Spleen (tissue), 11 donors: ENCODE data around the gene ATP13A4. TPM values are rescaled to one million over a fixed set of nuclear protein-coding genes. Genes with fewer than 3 reads are reported as not detected.

Experiments
- DNase-seq: peaks from one replicate; pipeline ENCODE4 v3.0.0-alpha.2; 2020
- H3K27ac ChIP-seq, 8 donors: fragments of 200-600 bp; sonication (generic) in 7 of 8; 1 replicate in 4 of 8; 2 replicates in 4 of 8; pipeline versions ENCODE4 v1.5.0 to v1.8.0; 2016 to 2021; ENCODE audit warnings: inconsistent platforms in 4 of 8, mild to moderate bottlenecking in 4 of 8, moderate library complexity in 1 of 8
- H3K27me3 ChIP-seq, 7 donors: fragments of 200-600 bp; sonication (generic) in 6 of 7; replicated peaks in 1 of 7; 1 replicate in 4 of 7; 2 replicates in 3 of 7; pipeline versions ENCODE4 v1.5.0 to v1.8.0; 2016 to 2021; ENCODE audit warnings: inconsistent platforms in 3 of 7, mild to moderate bottlenecking in 1 of 7
- H3K36me3 ChIP-seq, 6 donors: fragments of 200-600 bp; sonication (generic) in 5 of 6; 1 replicate in 4 of 6; 2 replicates in 2 of 6; pipeline versions ENCODE4 v1.5.0 to v1.8.0; 2016 to 2021; ENCODE audit warnings: inconsistent platforms in 2 of 6
- H3K4me1 ChIP-seq, 6 donors: fragments of 200-600 bp; sonication (generic) in 5 of 6; 1 replicate in 3 of 6; 2 replicates in 3 of 6; pipeline versions ENCODE4 v1.5.0 to v1.8.0; 2016 to 2021; ENCODE audit warnings: inconsistent platforms in 3 of 6
- H3K4me3 ChIP-seq, 8 donors: fragments of 200-600 bp; sonication (generic) in 7 of 8; 1 replicate in 4 of 8; 2 replicates in 4 of 8; pipeline versions ENCODE4 v1.5.0 to v1.8.0; 2016 to 2021; ENCODE audit warnings: inconsistent platforms in 4 of 8, mild to moderate bottlenecking in 4 of 8, moderate library complexity in 2 of 8
- H3K9me3 ChIP-seq, 8 donors: fragments of 200-600 bp; sonication (generic) in 7 of 8; 1 replicate in 4 of 8; 2 replicates in 4 of 8; pipeline versions ENCODE4 v1.5.0 to v1.8.0; 2016 to 2021; ENCODE audit warnings: inconsistent platforms in 4 of 8
- CTCF ChIP-seq, 11 experiments: fragments of 200-600 bp in 7 of 11; fragments of 450-650 bp in 4 of 11; sonication (generic) in 4 of 11; IDR thresholded peaks in 8 of 11; conservative IDR thresholded peaks in 3 of 11; 1 replicate in 7 of 11; 2 replicates in 4 of 11; pipeline versions ENCODE4 v1.4.0 to v1.8.0; 2016 to 2021; ENCODE audit warnings: antibody characterized with exemption in 11 of 11, inconsistent platforms in 4 of 11, mild to moderate bottlenecking in 1 of 11
- POLR2A ChIP-seq, 3 donors: fragments of 450-650 bp; IDR thresholded peaks; one replicate each; pipeline ENCODE4 v1.5.1; 2017; ENCODE audit warnings: antibody characterized with exemption in 3 of 3, mild to moderate bottlenecking in 1 of 3
- POLR2AphosphoS5 ChIP-seq, 3 donors: sonication (generic); formaldehyde crosslinking; IDR thresholded peaks; one replicate each; pipeline ENCODE4 v1.5.1; 2017; ENCODE audit warnings: antibody characterized with exemption in 3 of 3
- WGBS, 5 donors: extraction: QIAGEN DNeasy Blood & Tissue Kit in 3 of 5; methylation state at CpG; one replicate each; pipeline versions ENCODE4 v1.1.5 to v1.1.7; 2013 to 2018; 5-methylcytosine and 5-hydroxymethylcytosine counted together
- intact Hi-C: fragments of 100-400 bp; cut with DNase I; formaldehyde crosslinking; loops from one replicate; pipeline ENCODE4 v1.15.0; 2023; ENCODE audit warnings: low total_unique reads
- polyA plus RNA-seq, 3 donors: library from polyadenylated mRNA; stranded (reverse); fragments of 200-250 nt; gene quantifications; one replicate each; pipeline ENCODE4 v1.2.1, GENCODE V29; 2013
- total RNA-seq, 7 donors: library from RNA; depleted of rRNA in 3 of 7; stranded (reverse); fragments of >200 nt in 3 of 7; fragmentation: NEBNext Ultra II Directional in 4 of 7; extraction: Animal tissue kit (Norgen Biotek cat#: 25700) in 4 of 7; gene quantifications; one replicate each; pipeline versions ENCODE4 v1.1.0 to v1.2.1, GENCODE V29; 2016 to 2021
- donor health status: healthy with polysubstance abuse.
- donor health status: DM: no; HTN: no; CAD: no; lungs with moderate emphysema.
- donor health status: DM: no; HTN: no; CAD: no.
- donor health status: Bipolar disorder and iron deficiency.
- donor health status: healthy.
- donor health status: DM: no; HTN: no; CAD: no.
- donor health status: DM: yes; HTN: yes; CAD: no.

The ATP13A4 gene
- total and polyA plus RNA-seq, 10 donors, result 0.24 to 8.4 (median 1.5) TPM

- no peak overlapping the region for H3K27ac ChIP-seq
- DNase-seq, result no peak
- 70 to 86% (median 77%) methylated on average over 4 of the region's 4 CpGs for WGBS, 5 donors
- no peaks in the 10 kb centered on the region for H3K36me3 ChIP-seq
- H3K4me1 ChIP-seq, result no peaks in the 10 kb centered on the region
- no peak overlapping the region for H3K4me3 ChIP-seq
- no peaks in the 10 kb centered on the region for H3K27me3 ChIP-seq
- TF ChIP-seq POLR2AphosphoS5 (IDR thresholded peaks at IDR 0.05), result no peak
- no peak for TF ChIP-seq CTCF (IDR thresholded peaks at IDR 0.05 in 8 of 11, conservative IDR thresholded peaks at IDR 0.05 in 3 of 11)
- TF ChIP-seq POLR2A (IDR thresholded peaks at IDR 0.05), result no peak
- intact Hi-C loops, result no loop called here
- H3K9me3 ChIP-seq, result no peaks in the 10 kb centered on the region
These were observed 51.8 kb downstream of the ATP13A4 start for GRCh38 chr3:193502871-193503270.

DNA sequence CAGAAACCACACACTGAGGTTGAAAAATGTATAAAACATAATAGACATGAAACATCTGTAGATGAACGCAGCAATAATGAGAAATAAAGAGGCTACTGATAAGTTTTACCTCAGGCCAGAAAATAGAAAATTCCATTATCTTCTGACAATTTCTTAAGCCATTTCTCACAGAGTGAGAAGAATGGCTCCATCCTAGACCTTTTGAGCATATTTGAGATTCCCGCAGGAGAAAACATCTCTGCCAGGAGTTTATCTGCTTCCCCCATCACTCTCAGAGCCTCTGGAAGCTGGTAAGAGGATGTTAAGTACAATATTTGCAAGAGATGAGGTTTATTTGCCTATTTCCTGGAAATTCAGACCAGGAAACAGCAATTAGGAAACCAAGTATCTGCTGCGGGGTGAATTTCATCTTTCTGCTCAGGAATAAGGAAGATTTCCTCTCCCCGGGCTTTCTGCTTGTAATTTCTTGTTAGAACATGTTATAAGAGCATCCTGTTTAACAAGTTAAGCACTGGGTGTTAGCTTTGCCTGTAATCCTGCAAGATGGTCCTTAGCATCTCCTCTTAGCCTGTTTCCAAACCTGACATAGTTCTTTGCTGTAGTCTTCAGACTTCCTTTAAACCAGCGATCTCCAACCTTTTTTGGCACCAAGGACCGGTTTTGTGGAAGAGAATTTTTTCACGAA lies 54.8 kb downstream of the ATP13A4 start:
- Histone ChIP-seq H3K27ac (no peak overlapping the region), H3K4me3 (no peak overlapping the region)

DNA sequence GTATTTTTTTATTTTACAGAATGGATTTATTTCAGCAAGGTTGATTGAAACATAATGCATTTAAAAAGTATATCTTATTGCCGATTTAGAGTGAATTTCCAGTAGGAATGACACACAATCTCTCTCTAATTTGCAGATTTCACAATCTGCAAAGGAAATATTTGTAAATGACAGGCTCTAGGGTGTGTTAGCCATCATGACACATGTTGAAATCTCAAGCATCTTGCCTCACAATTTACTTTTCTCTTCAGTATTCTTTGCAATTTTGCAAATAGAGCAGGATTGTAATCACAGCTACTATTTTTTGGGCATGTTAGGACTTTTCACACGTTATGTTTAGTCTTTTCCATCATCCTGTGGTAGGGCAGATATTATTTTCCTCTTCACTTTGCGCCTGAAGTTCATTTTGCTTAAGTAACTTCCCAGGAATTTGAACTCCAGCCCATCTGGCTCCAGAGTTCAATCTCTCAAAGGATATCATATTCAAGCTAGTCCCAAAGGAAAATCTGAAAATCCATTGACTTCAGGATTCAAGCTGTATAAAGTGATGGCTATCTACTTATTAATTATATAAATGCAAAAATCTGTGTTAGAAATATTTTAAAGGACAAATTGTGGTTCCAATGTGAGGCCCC lies 55.4 kb downstream of the ATP13A4 start:
- intact Hi-C loops, result no loop called here
- TF ChIP-seq CTCF (IDR thresholded peaks at IDR 0.05 in 8 of 11, conservative IDR thresholded peaks at IDR 0.05 in 3 of 11), result no peak
- no peak for TF ChIP-seq POLR2AphosphoS5 (IDR thresholded peaks at IDR 0.05)
- TF ChIP-seq POLR2A (IDR thresholded peaks at IDR 0.05), result no peak
- Histone ChIP-seq H3K27me3 (no peaks in the 10 kb centered on the region), H3K27ac (no peak overlapping the region), H3K4me1 (no peaks in the 10 kb centered on the region), H3K36me3 (no peaks in the 10 kb centered on the region), H3K4me3 (no peak overlapping the region), H3K9me3 (no peaks in the 10 kb centered on the region)
- no peak for DNase-seq
- 48 to 80% (median 69%) methylated on average over 3 of the region's 3 CpGs for WGBS, 5 donors

More for the DNA sequence above, 54.8 kb downstream of the ATP13A4 start:
- no peak for DNase-seq
- intact Hi-C loops, result no loop called here
- H3K4me1 ChIP-seq, result no peaks in the 10 kb centered on the region
- H3K27me3 ChIP-seq, result no peaks in the 10 kb centered on the region
- WGBS, 5 donors, result 69 to 75% (median 74%) methylated on average over 7 of the region's 7 CpGs
- H3K9me3 ChIP-seq, result no peaks in the 10 kb centered on the region
- H3K36me3 ChIP-seq, result no peaks in the 10 kb centered on the region
- TF ChIP-seq POLR2A (IDR thresholded peaks at IDR 0.05), result no peak
- no peak for TF ChIP-seq CTCF (IDR thresholded peaks at IDR 0.05 in 8 of 11, conservative IDR thresholded peaks at IDR 0.05 in 3 of 11)
- no peak for TF ChIP-seq POLR2AphosphoS5 (IDR thresholded peaks at IDR 0.05)

GRCh38 chr3:193498215-193498614 lies 56.5 kb downstream of the ATP13A4 start:
- 50 to 67% (median 57%) methylated on average over 3 of the region's 3 CpGs for WGBS, 5 donors
- Histone ChIP-seq H3K36me3 (no peaks in the 10 kb centered on the region), H3K4me1 (no peaks in the 10 kb centered on the region), H3K27ac (no peak overlapping the region), H3K27me3 (no peaks in the 10 kb centered on the region), H3K4me3 (no peak overlapping the region), H3K9me3 (no peaks in the 10 kb centered on the region)
- no peak for TF ChIP-seq POLR2AphosphoS5 (IDR thresholded peaks at IDR 0.05)
- TF ChIP-seq CTCF (IDR thresholded peaks at IDR 0.05 in 8 of 11, conservative IDR thresholded peaks at IDR 0.05 in 3 of 11), result no peak
- TF ChIP-seq POLR2A (IDR thresholded peaks at IDR 0.05), result no peak
- intact Hi-C loops, result no loop called here
- DNase-seq, result no peak
